HK-2 (cell line): ENCODE results near the gene MIR17HG.
A peak's percentile ranks its signal among the peaks of the same experiment; 100 is the strongest.
"Not testable (repeated sequence)": the region's sequence is repeated elsewhere in the genome, so short reads cannot be mapped to it uniquely, and the experiment has no call there.

Source experiments
- DNase-seq: peaks from one replicate; pipeline ENCODE4 v3.0.0-alpha.2; 2018; ENCODE audit not compliant: unreplicated experiment

Gene MIR17HG

GRCh38 chr13:91347202-91347995 is at the start of gene MIR17HG:
MIR17HG (plus strand) TSS chr13:91347687.
- peak; percentile 83 for DNase-seq

- no peak for DNase-seq
Measured at GRCh38 chr13:91298060-91298459, 49.4 kb upstream of the MIR17HG start.

- DNase-seq: no peak
Measured at GRCh38 chr13:91302111-91302510, 45.4 kb upstream of the MIR17HG start.

- DNase-seq: no peak
Measured at GRCh38 chr13:91303031-91303430, 44.5 kb upstream of the MIR17HG start.

- no peak for DNase-seq
Measured at GRCh38 chr13:91304741-91305140, 42.7 kb upstream of the MIR17HG start.

GRCh38 chr13:91305652-91306051 is 41.8 kb upstream of the MIR17HG start:
- no peak for DNase-seq

GRCh38 chr13:91307887-91308286 is 39.6 kb upstream of the MIR17HG start:
- DNase-seq: no peak

GRCh38 chr13:91308299-91308698 is 39.2 kb upstream of the MIR17HG start:
- DNase-seq: no peak

GRCh38 chr13:91311491-91311890 is 36.0 kb upstream of the MIR17HG start:
- DNase-seq: no peak

GRCh38 chr13:91312324-91312723 is 35.2 kb upstream of the MIR17HG start:
- no peak for DNase-seq

- DNase-seq: no peak
Measured at GRCh38 chr13:91313103-91313502, 34.4 kb upstream of the MIR17HG start.

- DNase-seq: no peak
Measured at GRCh38 chr13:91313581-91313980, 33.9 kb upstream of the MIR17HG start.

GRCh38 chr13:91314888-91315287 is 32.6 kb upstream of the MIR17HG start:
- no peak for DNase-seq

- no peak for DNase-seq
Measured at GRCh38 chr13:91318886-91319285, 28.6 kb upstream of the MIR17HG start.

GRCh38 chr13:91319996-91320395 is 27.5 kb upstream of the MIR17HG start:
- DNase-seq: no peak

- DNase-seq: not testable (repeated sequence)
Measured at GRCh38 chr13:91320990-91321389, 26.5 kb upstream of the MIR17HG start.

GRCh38 chr13:91323349-91323748 is 24.1 kb upstream of the MIR17HG start:
- DNase-seq: no peak

- DNase-seq: no peak
Measured at GRCh38 chr13:91326146-91326545, 21.3 kb upstream of the MIR17HG start.

GRCh38 chr13:91328726-91329125 is 18.8 kb upstream of the MIR17HG start:
- no peak for DNase-seq

- no peak for DNase-seq
Measured at GRCh38 chr13:91329733-91330132, 17.8 kb upstream of the MIR17HG start.

GRCh38 chr13:91331047-91331915 is 16.2 kb upstream of the MIR17HG start:
- no peak for DNase-seq

- DNase-seq: no peak
Measured at GRCh38 chr13:91346062-91346461, 1.4 kb upstream of the MIR17HG start.

GRCh38 chr13:91346850-91347201 is 661 bp upstream of the MIR17HG start:
- DNase-seq: no peak
